Colonic mucosa (tissue), 4 donors: Measurements from ENCODE around the gene CISH. TPM values are rescaled to one million over a fixed set of nuclear protein-coding genes. Genes with fewer than 3 reads are reported as not detected.

ENCODE experiments used
- DNase-seq: peaks from one replicate; pipeline ENCODE4 v3.0.0-alpha.2; 2020
- H3K27ac ChIP-seq: fragments of 200-600 bp; one replicate; pipeline ENCODE4 v1.8.0; 2021
- H3K27me3 ChIP-seq: fragments of 200-600 bp; one replicate; pipeline ENCODE4 v1.8.0; 2021
- H3K36me3 ChIP-seq: fragments of 200-600 bp; one replicate; pipeline ENCODE4 v1.8.0; 2021
- H3K4me1 ChIP-seq: fragments of 200-600 bp; one replicate; pipeline ENCODE4 v1.8.0; 2021; ENCODE audit warnings: mild to moderate bottlenecking
- H3K4me3 ChIP-seq: fragments of 200-600 bp; one replicate; pipeline ENCODE4 v1.8.0; 2021
- H3K9ac ChIP-seq, 2 donors: one replicate each; pipeline ENCODE4 v1.7.0; 2013; ENCODE audit warnings: control low read depth in 2 of 2, low read depth in 2 of 2, low read length in 2 of 2
- H3K9me3 ChIP-seq: fragments of 200-600 bp; one replicate; pipeline ENCODE4 v1.8.0; 2021
- CTCF ChIP-seq: fragments of 200-600 bp; IDR thresholded peaks from one replicate; pipeline ENCODE4 v1.8.0; 2022; ENCODE audit warnings: antibody characterized with exemption, mild to moderate bottlenecking
- intact Hi-C: fragments of 100-400 bp; cut with DNase I; formaldehyde crosslinking; loops from one replicate; pipeline ENCODE4 v1.14.1; 2022
- total RNA-seq, 2 donors: library from RNA; stranded (reverse); fragmentation: NEBNext Ultra II Directional in 1 of 2; extraction: Animal tissue kit (Norgen Biotek cat#: 25700) in 1 of 2; gene quantifications; one replicate each; pipeline ENCODE4 v1.2.1, GENCODE V29; 2021
- donor health status: healthy.
- donor health status: DM: no; HTN: no; CAD: no.
- donor health status: DM: no; HTN: no; CAD: no.

The CISH gene
- total RNA-seq, 2 donors from 2014 or later, result 17.1 to 19.6 TPM

GRCh38 chr3:50624634-50625033, 13.1 kb upstream of the CISH start:
- no peak overlapping the region for H3K9ac ChIP-seq
- peaks cover 5% of the 10 kb centered on the region for H3K4me1 ChIP-seq
- H3K36me3 ChIP-seq, result no peaks in the 10 kb centered on the region
- H3K4me3 ChIP-seq, result no peak overlapping the region
- intact Hi-C loops, result no loop called here
- H3K27ac ChIP-seq, result no peak overlapping the region
- DNase-seq, result no peak
- no peaks in the 10 kb centered on the region for H3K27me3 ChIP-seq
- no peak for TF ChIP-seq CTCF
- no peaks in the 10 kb centered on the region for H3K9me3 ChIP-seq

DNA sequence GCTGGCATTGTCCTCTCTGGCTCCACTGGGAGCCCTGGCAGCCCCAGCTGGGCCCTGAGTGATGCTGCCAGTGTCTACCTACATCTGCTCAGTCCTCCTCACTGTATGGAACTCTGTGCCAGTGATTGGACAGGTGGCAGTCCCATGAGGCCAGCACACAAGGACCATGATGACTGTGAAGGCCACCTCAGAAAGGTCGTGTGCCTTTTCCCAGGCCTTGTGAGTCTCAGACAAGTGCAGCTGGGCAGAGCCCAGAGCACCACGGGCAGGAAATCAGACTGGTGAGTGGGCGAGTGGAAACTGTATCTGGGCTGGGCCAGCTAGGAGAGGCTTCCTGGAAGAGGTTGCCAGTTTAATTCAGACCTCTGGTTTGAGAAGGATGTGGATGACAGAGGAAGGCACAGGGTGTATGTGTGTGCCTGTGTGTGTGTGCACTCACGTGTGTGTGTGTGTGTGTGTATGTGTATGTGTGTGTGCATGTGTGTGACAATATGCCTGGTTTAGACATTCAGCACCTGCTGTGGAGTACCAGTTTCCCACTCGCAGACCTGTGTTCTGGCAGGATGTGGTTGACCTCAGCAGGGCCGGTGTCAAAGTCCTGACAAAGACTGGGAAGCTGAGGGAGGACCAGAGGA, 12.4 kb upstream of the CISH start:
- H3K9me3 ChIP-seq, result no peaks in the 10 kb centered on the region
- no peak for DNase-seq
- H3K4me3 ChIP-seq, result no peak overlapping the region
- peaks cover 5% of the 10 kb centered on the region for H3K4me1 ChIP-seq
- no peaks in the 10 kb centered on the region for H3K27me3 ChIP-seq
- no peak for TF ChIP-seq CTCF
- no peaks in the 10 kb centered on the region for H3K36me3 ChIP-seq
- intact Hi-C loops, result no loop called here
- no peak overlapping the region for H3K9ac ChIP-seq
- no peak overlapping the region for H3K27ac ChIP-seq

DNA sequence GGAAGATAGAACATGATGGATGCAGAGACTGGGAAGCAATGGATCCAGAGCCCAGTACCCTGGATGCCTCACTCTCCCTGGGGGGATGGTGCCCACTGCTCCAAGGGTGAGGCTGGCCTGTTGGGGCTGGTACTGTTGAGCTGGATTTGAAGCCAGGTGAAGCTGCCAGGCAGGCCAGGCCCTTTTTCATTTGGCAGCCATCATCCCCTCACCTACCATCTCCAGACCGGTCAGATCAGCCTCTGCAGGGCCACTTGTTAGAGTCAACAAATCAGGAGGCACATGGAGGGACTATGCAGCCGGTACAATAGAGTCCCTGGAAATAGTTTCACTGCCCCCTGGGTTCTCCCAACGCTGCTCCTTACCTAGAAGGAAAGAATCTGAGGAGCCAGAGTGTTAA, 11.3 kb upstream of the CISH start:
- intact Hi-C loops, result no loop called here

GRCh38 chr3:50620820-50621219, 9.2 kb upstream of the CISH start:
- H3K9ac ChIP-seq, result no peak overlapping the region

More for the DNA sequence above, 11.3 kb upstream of the CISH start:
- no peak overlapping the region for H3K4me3 ChIP-seq
- H3K9ac ChIP-seq, result no peak overlapping the region
- H3K9me3 ChIP-seq, result no peaks in the 10 kb centered on the region
- H3K27ac ChIP-seq, result no peak overlapping the region
- H3K4me1 ChIP-seq, result peaks cover 13% of the 10 kb centered on the region
- no peak for TF ChIP-seq CTCF
- no peaks in the 10 kb centered on the region for H3K27me3 ChIP-seq
- DNase-seq, result no peak
- H3K36me3 ChIP-seq, result no peaks in the 10 kb centered on the region

GRCh38 chr3:50620420-50620819, 8.8 kb upstream of the CISH start:
- intact Hi-C loops, result no loop called here
- no peaks in the 10 kb centered on the region for H3K9me3 ChIP-seq
- no peak for TF ChIP-seq CTCF
- no peak overlapping the region for H3K4me3 ChIP-seq
- H3K36me3 ChIP-seq, result no peaks in the 10 kb centered on the region
- H3K27me3 ChIP-seq, result no peaks in the 10 kb centered on the region
- H3K9ac ChIP-seq, result peak overlapping the region in 1 of 2 donors; percentile 52
- H3K4me1 ChIP-seq, result peaks cover 9% of the 10 kb centered on the region
- H3K27ac ChIP-seq, result peak overlapping the region; percentile 22
- DNase-seq, result no peak

More at GRCh38 chr3:50620820-50621219, 9.2 kb upstream of the CISH start:
- no peak for TF ChIP-seq CTCF
- Histone ChIP-seq H3K4me1 (peaks cover 9% of the 10 kb centered on the region), H3K9me3 (no peaks in the 10 kb centered on the region), H3K36me3 (no peaks in the 10 kb centered on the region), H3K4me3 (no peak overlapping the region), H3K27me3 (no peaks in the 10 kb centered on the region), H3K27ac (peak overlapping the region; percentile 22)
- no peak for DNase-seq
- intact Hi-C loops, result no loop called here
